Suppressor macrophage treated with lipopolysaccharide for 4 hours (primary cell): ENCODE data around the gene IFNLR1.

ENCODE experiments used
- DNase-seq: peaks from one replicate; pipeline ENCODE4 v3.0.0-alpha.2; 2020

Gene IFNLR1

DNA sequence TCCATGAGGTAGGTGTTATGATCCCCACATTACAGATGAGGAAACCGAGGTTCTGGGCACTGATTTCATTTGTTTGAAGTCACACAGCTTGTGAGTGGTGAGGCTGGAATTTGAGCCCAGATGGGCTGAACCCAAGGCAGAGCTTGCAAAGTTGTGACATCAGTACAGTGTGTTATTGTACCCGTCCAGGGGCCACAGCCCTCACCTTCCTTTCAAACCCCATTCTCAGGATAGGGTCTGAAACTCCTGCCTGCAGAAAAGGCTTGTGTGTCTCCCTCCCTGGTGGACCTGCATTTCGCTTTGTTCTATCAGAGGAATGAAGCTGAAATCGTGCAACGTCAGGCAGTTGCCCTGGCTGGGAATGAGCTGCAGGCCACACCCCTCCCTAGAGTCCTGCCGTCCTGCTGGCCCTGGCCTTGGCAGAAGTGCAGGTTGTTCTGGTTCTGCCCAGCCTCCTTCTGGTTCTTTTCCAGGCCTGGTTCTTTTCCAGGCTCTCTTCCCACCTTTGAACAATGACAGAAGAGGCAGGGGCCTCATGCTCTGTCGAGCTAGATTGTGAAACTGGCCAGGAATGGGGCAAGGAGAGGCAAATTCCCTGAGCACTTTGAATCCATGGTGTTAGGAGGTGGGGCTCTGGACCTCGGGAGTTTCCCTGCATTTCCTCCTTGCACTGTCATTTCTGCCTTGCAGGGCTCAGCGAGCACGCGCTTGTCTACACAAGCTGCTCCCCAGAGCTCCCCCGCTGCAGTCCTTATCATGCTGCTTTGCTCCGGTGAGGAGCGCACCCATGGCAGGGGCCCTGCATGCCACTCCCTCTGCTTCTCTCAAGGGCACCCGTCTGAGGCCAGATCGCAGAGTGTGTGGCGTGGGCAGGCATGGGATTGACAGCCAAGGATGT, 67.0 kb downstream of the IFNLR1 start:
- DNase-seq: no peak

- no peak for DNase-seq
These were observed 67.6 kb downstream of the IFNLR1 start for GRCh38 chr1:24119489-24119858.

- no peak for DNase-seq
These were observed 68.5 kb downstream of the IFNLR1 start for GRCh38 chr1:24118410-24119242.

DNA sequence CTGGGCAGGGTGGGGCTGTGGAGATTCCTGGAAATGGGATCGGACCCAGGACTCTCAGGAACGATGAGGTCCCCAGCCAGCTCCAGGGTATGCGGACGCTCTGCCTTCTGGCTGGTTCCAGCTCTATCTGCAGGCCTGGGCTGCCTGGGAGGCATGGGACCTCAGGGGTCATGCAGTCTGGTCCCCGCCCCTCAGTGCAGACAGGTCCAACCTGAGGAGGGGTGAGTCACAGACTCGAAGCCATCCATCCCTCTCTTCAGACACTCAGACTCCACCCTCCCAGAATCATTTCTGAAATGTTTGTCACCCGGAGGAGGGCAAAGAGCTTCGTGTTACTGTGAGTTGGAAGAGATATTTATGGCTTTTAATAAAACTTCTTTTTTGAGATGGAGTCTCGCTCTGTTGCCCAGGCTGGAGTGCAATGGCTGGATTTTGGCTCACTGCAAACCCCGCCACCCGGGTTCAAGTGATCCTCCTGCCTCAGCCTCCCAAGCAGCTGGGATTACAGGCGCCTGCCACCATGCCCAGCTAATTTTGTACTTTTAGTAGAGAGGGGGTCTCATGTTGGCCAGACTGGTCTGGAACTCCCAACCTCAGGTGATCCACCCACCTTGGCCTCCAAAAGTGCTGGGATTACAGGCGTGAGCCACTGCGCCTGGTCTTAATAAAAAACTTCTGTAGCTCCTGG, 69.2 kb downstream of the IFNLR1 start:
- no peak for DNase-seq

- DNase-seq: no peak
These were observed 70.0 kb downstream of the IFNLR1 start for GRCh38 chr1:24117132-24117531.

- DNase-seq: no peak
These were observed 72.3 kb downstream of the IFNLR1 start for GRCh38 chr1:24114753-24115152.

DNA sequence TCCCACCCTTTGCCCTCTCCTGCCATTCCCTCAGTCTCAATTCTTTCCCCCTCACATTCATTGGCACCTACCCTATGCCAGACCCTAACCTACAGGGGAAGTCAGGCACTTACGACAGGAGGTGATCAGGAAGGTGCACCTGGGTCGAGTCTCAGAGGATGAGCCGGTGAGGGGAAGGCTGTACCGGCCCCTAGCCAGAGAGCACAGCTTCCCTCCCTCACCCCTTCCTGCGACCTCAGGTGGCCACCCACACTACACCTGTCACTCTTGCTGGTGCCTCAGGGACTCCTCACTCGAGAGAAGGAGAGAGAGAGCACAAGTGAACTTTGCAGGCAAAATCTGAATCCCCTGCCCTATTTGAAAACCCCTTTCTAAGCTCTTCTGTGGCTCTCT, 73.5 kb downstream of the IFNLR1 start:
- DNase-seq: no peak

DNA sequence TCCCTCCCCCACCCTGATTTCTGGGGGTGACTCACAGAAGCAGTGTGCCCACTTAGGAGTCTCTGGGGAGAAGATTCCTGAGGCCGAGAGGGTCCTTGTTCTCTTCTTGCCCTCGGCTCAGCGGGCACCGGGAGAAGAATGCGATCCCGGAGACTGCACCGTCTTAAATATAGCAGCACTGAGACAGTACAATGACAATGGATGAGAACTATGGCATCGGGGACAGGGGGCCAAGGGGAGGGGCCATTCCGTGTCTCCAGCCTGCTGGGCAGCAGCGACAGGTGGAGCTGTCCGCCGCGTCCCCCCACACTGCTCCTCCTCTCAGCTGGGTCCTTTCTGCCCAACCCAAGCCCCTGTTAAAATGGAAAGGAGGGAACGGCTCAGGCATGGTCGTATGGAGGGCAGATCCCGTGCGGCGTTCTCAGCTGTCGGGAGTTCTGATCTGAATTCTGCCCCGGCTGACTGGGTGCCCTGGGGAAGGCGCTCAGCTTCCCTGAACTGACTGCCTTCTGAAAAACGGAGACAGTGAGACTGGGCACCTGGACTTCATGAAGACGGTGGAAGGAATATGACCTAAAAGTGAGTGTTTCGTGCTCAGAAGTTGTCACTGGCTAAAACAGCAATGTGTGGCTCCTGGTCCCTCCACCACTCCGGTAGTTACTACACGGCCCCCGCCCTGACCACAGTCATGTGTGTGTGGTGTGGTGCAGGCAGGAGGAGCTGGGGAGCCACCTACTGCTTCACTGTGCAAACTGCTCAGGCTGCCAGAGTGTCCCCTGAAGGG, 74.9 kb downstream of the IFNLR1 start, which contains the start of gene MYOM3:
Gene MYOM3 (minus strand): TSS at position 140 of the 784 bp plus-strand sequence. CDS start 3,499 bp downstream, outside the sequence.
- peak; percentile 42 for DNase-seq

DNA sequence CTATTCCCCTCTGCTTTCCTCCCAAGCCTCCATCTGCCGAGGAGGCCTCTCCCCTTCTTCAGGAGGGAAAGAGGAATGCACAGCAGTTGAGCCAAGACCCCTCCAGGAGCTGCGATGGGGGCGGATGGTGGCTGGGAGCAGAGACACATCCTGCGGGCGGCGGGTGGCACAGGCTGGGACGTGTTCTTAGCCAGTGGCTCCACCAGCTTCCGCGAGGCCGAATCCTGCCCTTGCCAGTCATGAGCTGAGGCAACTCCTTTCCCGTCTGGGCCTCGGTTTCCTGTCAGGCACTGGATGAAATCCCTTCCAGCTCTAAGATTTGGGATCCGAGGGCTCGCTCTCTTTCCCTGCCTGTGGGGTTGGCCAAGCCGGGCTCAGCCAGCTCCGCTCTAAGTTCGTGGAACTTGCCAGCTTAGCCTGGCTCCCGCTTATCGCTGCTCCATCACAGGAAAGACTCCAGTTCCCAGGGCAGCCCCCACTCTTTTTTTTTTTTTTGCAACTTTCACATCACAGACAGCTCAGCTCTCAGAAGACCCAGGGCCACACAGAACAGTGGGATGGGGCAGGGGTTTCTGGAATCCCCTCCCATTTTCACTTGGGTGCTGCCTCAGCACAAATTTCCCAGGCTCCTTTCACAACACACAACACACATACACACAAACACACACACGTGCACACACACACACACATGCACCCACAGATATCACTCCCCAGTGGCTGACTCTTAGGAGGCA, 75.7 kb downstream of the IFNLR1 start:
- no peak for DNase-seq

- DNase-seq: no peak
These were observed 76.3 kb downstream of the IFNLR1 start for GRCh38 chr1:24110642-24111261.

GRCh38 chr1:24109686-24110475, 77.2 kb downstream of the IFNLR1 start:
- DNase-seq: no peak

DNA sequence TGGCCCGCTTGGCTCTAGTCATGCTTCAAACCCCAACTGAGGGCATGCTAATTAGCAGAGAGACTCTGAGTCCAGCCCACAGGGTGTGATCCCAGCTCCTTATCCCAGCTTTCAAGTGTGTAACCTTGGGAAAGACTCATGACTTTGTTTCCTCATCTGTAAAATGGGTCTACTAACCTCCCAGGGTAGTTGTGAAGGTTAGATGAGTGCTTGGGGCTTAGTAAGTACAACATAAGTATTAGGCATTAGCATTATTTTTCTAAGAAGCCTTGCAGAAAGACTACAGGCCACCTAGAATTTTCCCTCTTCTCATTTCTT, 78.0 kb downstream of the IFNLR1 start:
- no peak for DNase-seq

GRCh38 chr1:24108334-24109165, 78.5 kb downstream of the IFNLR1 start:
- peak; percentile 17 for DNase-seq

DNA sequence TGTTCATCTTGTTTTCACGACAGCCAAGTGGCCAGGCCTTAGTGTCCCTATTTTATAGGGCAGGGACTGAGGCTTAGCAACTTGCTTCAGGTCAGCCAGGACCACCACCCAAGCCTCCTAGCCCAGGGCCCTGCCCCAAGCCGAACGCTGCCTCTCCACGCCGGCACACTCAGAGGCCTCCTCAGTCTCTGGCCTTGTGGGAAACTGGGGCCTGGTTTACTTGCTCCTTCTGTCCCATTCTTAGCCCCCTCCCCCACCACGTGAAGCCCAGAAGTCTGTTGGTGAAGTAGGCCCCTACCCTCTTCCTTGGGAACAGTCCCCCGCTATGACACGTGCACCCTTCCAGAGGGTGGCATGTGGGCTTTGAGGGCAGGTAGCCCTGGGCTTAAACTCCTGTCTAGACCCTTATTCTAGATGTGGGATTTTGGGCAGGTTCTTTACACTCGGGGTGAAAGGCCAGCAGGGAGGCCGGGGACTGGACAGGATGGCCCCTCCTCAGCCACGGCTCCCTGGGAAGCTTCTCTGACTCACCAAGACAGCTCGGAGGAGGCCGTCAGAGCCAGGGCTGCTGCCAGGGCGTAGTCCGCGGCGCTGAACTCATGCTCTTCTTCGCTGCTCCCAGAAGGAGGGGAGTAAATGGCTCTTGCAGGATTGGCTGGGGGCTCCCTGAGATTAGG, 79.5 kb downstream of the IFNLR1 start:
- DNase-seq: no peak

- DNase-seq: no peak
These were observed 81.5 kb downstream of the IFNLR1 start for GRCh38 chr1:24105368-24106160.

- DNase-seq: no peak
These were observed 82.2 kb downstream of the IFNLR1 start for GRCh38 chr1:24104854-24105253.
